ENCODE measurements around the gene VSIR. TPM values are rescaled to one million over a fixed set of nuclear protein-coding genes. Genes with fewer than 3 reads are reported as not detected.

VSIR gene
- total and polyA plus RNA-seq, 9 donors: 19.9 to 94.1 (median 57.2) TPM

DNA sequence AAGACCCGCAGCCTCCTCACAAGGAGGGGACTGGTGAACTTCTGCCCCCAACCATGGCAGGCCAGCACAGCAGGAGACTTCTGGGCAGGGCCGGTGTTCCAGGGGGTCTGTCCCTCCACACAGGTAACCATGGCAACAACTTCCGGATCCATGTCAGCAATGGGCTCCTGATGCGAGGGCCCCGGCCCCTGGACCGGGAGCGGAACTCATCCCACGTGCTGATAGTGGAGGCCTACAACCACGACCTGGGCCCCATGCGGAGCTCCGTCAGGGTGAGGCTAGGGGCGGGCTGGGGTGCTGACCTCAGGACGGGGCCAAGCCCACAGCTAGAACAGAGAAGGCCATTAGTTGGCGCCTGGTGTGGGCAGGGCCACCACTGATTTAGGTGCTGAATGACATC, 48.1 kb downstream of the VSIR start:
- H3K4me1 ChIP-seq (ENCODE audit: insufficient read depth): peaks cover 21% of the 10 kb centered on the region

DNA sequence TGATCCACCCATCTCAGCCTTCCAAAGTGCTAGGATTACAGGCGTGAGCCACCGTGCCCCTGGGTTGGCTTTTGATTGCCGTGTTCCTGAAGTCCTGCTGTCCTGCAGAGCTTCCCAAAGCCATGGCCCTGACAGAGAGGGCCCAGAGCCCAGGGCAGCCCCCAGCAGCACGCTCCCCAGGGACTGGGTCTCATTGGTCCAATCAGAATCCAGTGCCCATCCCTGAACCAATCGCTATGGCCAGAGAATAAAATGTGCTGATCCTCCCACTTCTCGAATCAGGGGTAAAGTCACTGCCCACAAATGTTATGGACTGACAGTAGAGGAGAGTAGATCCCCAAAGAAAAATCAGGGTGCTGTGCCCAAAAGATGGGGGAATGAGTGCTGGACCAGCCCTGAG, 48.8 kb downstream of the VSIR start:
- H3K9me3 ChIP-seq: no peaks in the 10 kb centered on the region
- H3K4me1 ChIP-seq (ENCODE audit: insufficient read depth): peaks cover 27% of the 10 kb centered on the region
- intact Hi-C loops (cut with DNase I): no loop called here
- no peak overlapping the region for H3K4me3 ChIP-seq
- no peak for TF ChIP-seq POLR2A (IDR thresholded peaks at IDR 0.05)
- TF ChIP-seq, protein P1, sequence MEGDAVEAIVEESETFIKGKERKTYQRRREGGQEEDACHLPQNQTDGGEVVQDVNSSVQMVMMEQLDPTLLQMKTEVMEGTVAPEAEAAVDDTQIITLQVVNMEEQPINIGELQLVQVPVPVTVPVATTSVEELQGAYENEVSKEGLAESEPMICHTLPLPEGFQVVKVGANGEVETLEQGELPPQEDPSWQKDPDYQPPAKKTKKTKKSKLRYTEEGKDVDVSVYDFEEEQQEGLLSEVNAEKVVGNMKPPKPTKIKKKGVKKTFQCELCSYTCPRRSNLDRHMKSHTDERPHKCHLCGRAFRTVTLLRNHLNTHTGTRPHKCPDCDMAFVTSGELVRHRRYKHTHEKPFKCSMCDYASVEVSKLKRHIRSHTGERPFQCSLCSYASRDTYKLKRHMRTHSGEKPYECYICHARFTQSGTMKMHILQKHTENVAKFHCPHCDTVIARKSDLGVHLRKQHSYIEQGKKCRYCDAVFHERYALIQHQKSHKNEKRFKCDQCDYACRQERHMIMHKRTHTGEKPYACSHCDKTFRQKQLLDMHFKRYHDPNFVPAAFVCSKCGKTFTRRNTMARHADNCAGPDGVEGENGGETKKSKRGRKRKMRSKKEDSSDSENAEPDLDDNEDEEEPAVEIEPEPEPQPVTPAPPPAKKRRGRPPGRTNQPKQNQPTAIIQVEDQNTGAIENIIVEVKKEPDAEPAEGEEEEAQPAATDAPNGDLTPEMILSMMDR (IDR thresholded peaks at IDR 0.05): no peak
- TF ChIP-seq EP300 (IDR thresholded peaks at IDR 0.05): no peak
- H3K27me3 ChIP-seq: no peaks in the 10 kb centered on the region
- no peak overlapping the region for H3K27ac ChIP-seq
- 80 to 93% (median 84%) methylated on average over 6 of the region's 6 CpGs for WGBS, 3 donors
- no peak for DNase-seq
- H3K36me3 ChIP-seq: no peaks in the 10 kb centered on the region

More for the DNA sequence above, 48.1 kb downstream of the VSIR start:
- Histone ChIP-seq H3K27me3 (no peaks in the 10 kb centered on the region), H3K9me3 (no peaks in the 10 kb centered on the region), H3K36me3 (no peaks in the 10 kb centered on the region), H3K4me3 (no peak overlapping the region), H3K27ac (peak overlapping the region in 1 of 2 donors; percentile 85)
- TF ChIP-seq POLR2A (IDR thresholded peaks at IDR 0.05): no peak
- TF ChIP-seq, protein P1 (IDR thresholded peaks at IDR 0.05): no peak
- TF ChIP-seq EP300 (IDR thresholded peaks at IDR 0.05): no peak
- no peak for DNase-seq
- intact Hi-C loops (cut with DNase I): loop anchor here in 1 of 4 donors (5.0 kb wide), 1 partner anchor 47 kb away; the partner anchor contains the start of gene VSIR
- WGBS, 3 donors: 93 to 94% (median 93%) methylated on average over 14 of the region's 14 CpGs

- no peaks in the 10 kb centered on the region for H3K9me3 ChIP-seq
- H3K4me1 ChIP-seq (ENCODE audit: insufficient read depth): peaks cover 25% of the 10 kb centered on the region
- 91% methylated on average over 11 of the region's 11 CpGs for WGBS, 3 donors
- H3K27me3 ChIP-seq: no peaks in the 10 kb centered on the region
- TF ChIP-seq EP300 (IDR thresholded peaks at IDR 0.05): no peak
- TF ChIP-seq, protein P1 (IDR thresholded peaks at IDR 0.05): no peak
- intact Hi-C loops (cut with DNase I): no loop called here
- H3K4me3 ChIP-seq: no peak overlapping the region
- H3K27ac ChIP-seq: no peak overlapping the region
- H3K36me3 ChIP-seq: no peaks in the 10 kb centered on the region
- DNase-seq: no peak
Measured at GRCh38 chr10:71723311-71723710, 50.0 kb downstream of the VSIR start.

DNA sequence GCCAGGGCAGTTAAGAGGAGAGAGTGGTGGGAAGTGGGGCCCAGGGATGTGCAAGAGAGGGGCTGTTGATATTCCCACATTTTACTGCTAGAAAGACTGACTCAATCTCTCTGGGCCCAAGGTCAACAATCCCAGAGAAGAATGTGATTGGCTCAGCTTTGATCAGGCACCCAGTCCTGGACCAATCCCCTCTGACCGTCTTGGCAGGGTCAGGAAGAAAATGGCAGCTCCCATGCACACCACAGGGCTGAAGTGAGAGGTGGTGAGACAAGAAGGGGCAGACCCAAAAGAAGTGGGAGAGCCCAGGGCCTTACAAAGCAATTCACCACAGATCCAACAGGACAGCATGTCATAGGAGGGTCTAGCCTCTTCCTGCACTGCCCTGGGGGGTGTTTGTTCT, 50.5 kb downstream of the VSIR start:
- Histone ChIP-seq H3K27me3 (no peaks in the 10 kb centered on the region), H3K4me3 (no peak overlapping the region), H3K4me1 (ENCODE audit: insufficient read depth) (peaks cover 29% of the 10 kb centered on the region), H3K27ac (no peak overlapping the region), H3K9me3 (no peaks in the 10 kb centered on the region), H3K36me3 (no peaks in the 10 kb centered on the region)
- TF ChIP-seq POLR2A (IDR thresholded peaks at IDR 0.05): no peak
- TF ChIP-seq, protein P1 (IDR thresholded peaks at IDR 0.05): no peak
- TF ChIP-seq EP300 (IDR thresholded peaks at IDR 0.05): no peak
- intact Hi-C loops (cut with DNase I): no loop called here
- WGBS, 3 donors: 86% methylated on average over 1 of the region's 1 CpG
- no peak for DNase-seq
